B cell (primary cell): Measurements from ENCODE around the gene RTKN. TPM values are rescaled to one million over a fixed set of nuclear protein-coding genes. Genes with fewer than 3 reads are reported as not detected.

Source experiments
- ATAC-seq: fragments of 200-7000 bp; cut with Tn5 transposase; one replicate; pipeline ENCODE4 v1.10.0; 2021; ENCODE audit warnings: low read depth, mild to moderate bottlenecking, moderate number of reproducible peaks, moderate library complexity
- CTCF ChIA-PET: fragments of 350-600 bp; sonication (Branson Sonifier 250); formaldehyde crosslinking; loops from one replicate; lab custom pipeline; 2021; ENCODE audit warnings: antibody characterized with exemption, inconsistent platforms; lab: Charles Lee
- POLR2A ChIA-PET: fragments of 350-600 bp; sonication (Branson Sonifier 250); formaldehyde crosslinking; loops from one replicate; lab custom pipeline; 2021; ENCODE audit warnings: antibody characterized with exemption; lab: Charles Lee
- DNase-seq: peaks from one replicate; pipeline ENCODE4 v3.0.0; 2013
- H2AFZ ChIP-seq: 2 replicates; pipeline ENCODE4 v1.6.1; 2012; ENCODE audit warnings: mild to moderate bottlenecking, low read depth, low read length; ENCODE audit not compliant: insufficient read depth, poor library complexity, severe bottlenecking
- H3K27ac ChIP-seq, 2 donors: 1 replicate in 1 of 2; 2 replicates in 1 of 2; pipeline ENCODE4 v1.5.1; 2012 to 2013; ENCODE audit warnings: low read length in 2 of 2, mild to moderate bottlenecking in 2 of 2, moderate library complexity in 1 of 2
- H3K27me3 ChIP-seq, 4 experiments: fragments of 200-600 bp in 1 of 4; sonication (generic) in 1 of 4; replicated peaks in 1 of 4; 1 replicate in 2 of 4; 2 replicates in 2 of 4; pipeline versions ENCODE4 v1.6.1 to v1.7.0; 2013 to 2016; ENCODE audit warnings: low read length in 3 of 4, mild to moderate bottlenecking in 2 of 4, mixed read lengths in 1 of 4, moderate library complexity in 1 of 4; ENCODE audit not compliant: insufficient read depth in 4 of 4, control insufficient read depth in 3 of 4; ENCODE audit errors: control extremely low read depth in 1 of 4
- H3K36me3 ChIP-seq, 2 experiments: replicated peaks in 1 of 2; 1 replicate in 1 of 2; 2 replicates in 1 of 2; pipeline versions ENCODE4 v1.6.1 to v1.7.1; 2013; ENCODE audit warnings: low read length in 1 of 2; ENCODE audit not compliant: insufficient read depth in 2 of 2, control insufficient read depth in 1 of 2; ENCODE audit errors: control extremely low read depth in 1 of 2, extremely low read depth in 1 of 2
- H3K4me1 ChIP-seq, 2 donors: fragments of 200-600 bp in 1 of 2; sonication (generic) in 1 of 2; 1 replicate in 1 of 2; 2 replicates in 1 of 2; pipeline versions ENCODE4 v1.5.1 to v1.6.1; 2013 to 2017; ENCODE audit warnings: low read length in 2 of 2; ENCODE audit not compliant: control insufficient read depth in 2 of 2, insufficient read depth in 2 of 2
- H3K4me2 ChIP-seq: replicated peaks from 2 replicates; pipeline ENCODE3; 2012; ENCODE audit warnings: mild to moderate bottlenecking, low read depth, low read length; ENCODE audit not compliant: poor library complexity, severe bottlenecking
- H3K4me3 ChIP-seq, 5 experiments: fragments of 200-600 bp in 1 of 5; sonication (generic) in 1 of 5; 1 replicate in 3 of 5; 2 replicates in 2 of 5; pipeline versions ENCODE4 v1.5.1 to v1.7.0; 2011 to 2016; ENCODE audit warnings: low read length in 4 of 5, mild to moderate bottlenecking in 4 of 5, low read depth in 2 of 5, control low read depth in 1 of 5, moderate library complexity in 1 of 5; ENCODE audit not compliant: insufficient read depth in 1 of 5; ENCODE audit errors: control extremely low read depth in 1 of 5, extremely low read depth in 1 of 5
- H3K79me2 ChIP-seq: fragments of 200-600 bp; sonication (generic); one replicate; pipeline ENCODE4 v1.6.0; 2016; ENCODE audit warnings: low read length; ENCODE audit not compliant: control insufficient read depth, insufficient read depth
- H3K9ac ChIP-seq: fragments of 200-600 bp; sonication (generic); 2 replicates; pipeline ENCODE4 v1.6.1; 2017; ENCODE audit warnings: mild to moderate bottlenecking, low read length, moderate library complexity
- H3K9me3 ChIP-seq, 3 donors: one replicate each; pipeline versions ENCODE4 v1.6.1 to v1.7.1; 2013; ENCODE audit warnings: low read length in 2 of 3; ENCODE audit not compliant: control insufficient read depth in 2 of 3, insufficient read depth in 1 of 3; ENCODE audit errors: control extremely low read depth in 1 of 3
- H4K20me1 ChIP-seq: 2 replicates; pipeline ENCODE4 v1.6.0; 2012; ENCODE audit warnings: mild to moderate bottlenecking, low read length; ENCODE audit not compliant: insufficient read depth, control insufficient read depth, poor library complexity, severe bottlenecking
- H3K27ac Mint-ChIP-seq: one replicate; pipeline ENCODE4 v1.8.0; 2021; ENCODE audit warnings: mixed read lengths
- H3K27me3 Mint-ChIP-seq: one replicate; pipeline ENCODE4 v1.8.0; 2021; ENCODE audit warnings: mixed read lengths
- H3K4me1 Mint-ChIP-seq: one replicate; pipeline ENCODE4 v1.8.0; 2021; ENCODE audit warnings: mixed read lengths
- H3K4me3 Mint-ChIP-seq: one replicate; pipeline ENCODE4 v1.8.0; 2021; ENCODE audit warnings: mixed read lengths
- H3K9me3 Mint-ChIP-seq: one replicate; pipeline ENCODE4 v1.8.0; 2022; ENCODE audit warnings: mixed read lengths; ENCODE audit not compliant: insufficient read depth
- CTCF ChIP-seq: fragments of 200-600 bp; IDR thresholded peaks from one replicate; pipeline ENCODE4 v1.8.0; 2022; ENCODE audit warnings: antibody characterized with exemption, mild to moderate bottlenecking
- EZH2 ChIP-seq: IDR thresholded peaks from 2 replicates; pipeline ENCODE4 v1.6.1; 2012; ENCODE audit warnings: borderline replicate concordance, low read depth, mild to moderate bottlenecking, moderate library complexity, low read length; ENCODE audit not compliant: insufficient read depth, poor library complexity, severe bottlenecking
- WGBS: methylation state at CpG from one replicate; pipeline ENCODE4 v1.1.5; 2013; ENCODE audit warnings: missing lambda C conversion rate; ENCODE audit not compliant: insufficient coverage; 5-methylcytosine and 5-hydroxymethylcytosine counted together
- intact Hi-C: fragments of 100-400 bp; cut with micrococcal nuclease; formaldehyde crosslinking; loops from one replicate; pipeline ENCODE4 v1.10.0; 2022
- polyA plus RNA-seq: library from polyadenylated mRNA; depleted of rRNA; stranded (reverse); fragments of >200 nt; gene quantifications from 2 replicates; pipeline ENCODE4 v1.2.3, GENCODE V29; 2012
- total RNA-seq, 2 donors: library from RNA; stranded (reverse); fragments of 120-200 nt in 1 of 2; gene quantifications; 1 replicate in 1 of 2; 2 replicates in 1 of 2; pipeline versions ENCODE4 v1.2.3 to v1.2.4, GENCODE V29; 2013 to 2022

RTKN gene
- total and polyA plus RNA-seq, 2 donors (not counting 1 experiment from before 2014, with no cell fraction given), result 5.1 to 10.5 TPM

DNA sequence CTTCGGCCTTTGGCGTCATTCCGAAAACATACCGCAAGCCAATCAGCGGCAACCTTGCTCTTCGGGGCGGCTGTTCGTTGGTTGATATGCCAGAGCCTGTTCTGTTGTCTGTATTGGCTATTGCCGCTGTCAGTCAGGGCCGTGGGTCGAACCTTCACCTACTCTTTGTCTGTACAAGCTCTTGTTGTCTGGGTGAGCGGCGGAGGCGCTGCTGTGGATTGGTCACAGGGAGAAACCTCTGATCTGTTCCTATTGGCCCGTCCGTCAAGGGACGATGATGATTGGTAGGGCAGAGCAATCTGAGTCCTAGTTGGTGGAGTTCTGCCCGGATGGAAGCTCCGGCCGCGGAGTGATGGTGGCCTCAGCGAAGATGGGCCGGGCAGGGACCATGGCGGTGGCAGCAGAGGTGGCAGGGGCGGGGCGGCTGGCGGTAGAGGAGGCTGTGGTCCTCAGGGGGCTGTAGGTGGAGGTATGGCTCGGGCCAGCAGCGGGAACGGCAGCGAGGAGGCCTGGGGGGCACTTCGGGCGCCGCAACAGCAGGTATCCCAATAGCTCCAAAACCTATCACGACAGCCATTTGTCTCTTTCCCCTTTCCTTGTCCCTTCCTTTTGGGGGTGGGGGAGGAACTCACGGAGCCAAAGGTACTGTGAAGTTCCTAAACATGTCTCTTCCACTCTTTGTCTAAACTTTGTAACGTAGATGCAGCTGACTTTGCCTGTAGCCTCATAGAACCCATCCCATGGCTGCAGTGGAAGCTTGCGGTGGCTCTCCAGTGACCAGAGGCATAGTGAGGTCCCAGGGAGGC, 16.6 kb upstream of the RTKN start, which contains the start of gene WBP1:
WBP1 (plus strand) TSS at position 307 of the 806 bp plus-strand sequence; CDS start at position 472, 165 bp downstream.
- H3K4me2 ChIP-seq, result peak within 1 kb of the TSS; percentile 96
- H3K27me3 Mint-ChIP-seq, result no peaks in the 10 kb centered on the region
- H3K4me3 ChIP-seq, result peak within 1 kb of the TSS; percentile 80 to 100 (median 93)
- no peaks in the 10 kb centered on the region for H3K27me3 ChIP-seq
- no peak for TF ChIP-seq EZH2
- no peak for TF ChIP-seq CTCF
- intact Hi-C loops, result loop anchor here (1.0 to 5.0 kb wide), 7 partner anchors 14 to 281 kb away; partner anchors contain the start of genes AUP1, C2orf81, DOK1 and HTRA2
- no peaks in the 10 kb centered on the region for H3K9me3 ChIP-seq
- no peaks in the 10 kb centered on the region for H3K9me3 Mint-ChIP-seq
- 0% methylated on average over 22 of the region's 38 CpGs for WGBS
- peak within 1 kb of the TSS; percentile 99 for H3K27ac Mint-ChIP-seq
- peak within 1 kb of the TSS; percentile 94 for H3K4me3 Mint-ChIP-seq
- DNase-seq (peak; percentile 100), ATAC-seq (peak; percentile 79)
- H3K36me3 ChIP-seq, result peaks cover 0 to 24% of the 10 kb centered on the region in 2 experiments
- H3K4me1 Mint-ChIP-seq, result peaks cover 56% of the 10 kb centered on the region
- H3K79me2 ChIP-seq, result peaks cover 31% of the 10 kb centered on the region
- peak within 1 kb of the TSS; percentile 97 for H3K9ac ChIP-seq
- ChIA-PET CTCF (interaction anchor here (0.5 to 5.7 kb wide), 11 partner anchors 8 to 379 kb away, joined by 3 to 54 read pairs (median 4); partner anchors contain the start of genes C2orf81, CCDC142, MRPL53 and TTC31), POLR2A (interaction anchor here (0.5 to 6.0 kb wide), 15 partner anchors 9 to 280 kb away, joined by 3 to 63 read pairs (median 4); partner anchors contain the start of genes AUP1, C2orf81, CCDC142 and HTRA2)
- H3K27ac ChIP-seq, result peak within 1 kb of the TSS; percentile 97 to 100
- peak within 1 kb of the TSS; percentile 79 for H2AFZ ChIP-seq
- peaks cover 9% of the 10 kb centered on the region for H4K20me1 ChIP-seq
- H3K4me1 ChIP-seq, result peaks cover 33 to 40% of the 10 kb centered on the region in 2 donors
